Endothelial cell of umbilical vein (primary cell): ENCODE measurements around the gene PIGO. TPM values are rescaled to one million over a fixed set of nuclear protein-coding genes. Genes with fewer than 3 reads are reported as not detected.

Experiments used
- BruUV-seq: library from RNA; stranded (reverse); fragments of 400-500 nt; replicated peaks from 2 replicates; lab custom pipeline; 2021; lab: Mats Ljungman, UMichigan
- CTCF ChIA-PET: fragments of 300-600, 350-600 bp; sonication (Branson Sonifier 250); formaldehyde crosslinking; loops from one replicate; lab custom pipeline; 2021; ENCODE audit warnings: antibody characterized with exemption, inconsistent platforms; lab: Charles Lee
- POLR2A ChIA-PET: fragments of 300-600, 350-600 bp; sonication (Branson Sonifier 250); formaldehyde crosslinking; loops from one replicate; lab custom pipeline; 2021; ENCODE audit warnings: antibody characterized with exemption, inconsistent platforms; lab: Charles Lee
- DNase-seq: peaks from one replicate; pipeline ENCODE4 v3.0.0-alpha.2; 2011; ENCODE audit warnings: low read depth, low spot score
- FAIRE-seq: peaks from 2 replicates; lab custom pipeline; 2011; peaks lifted over from hg19 to GRCh38; lab: Jason Lieb, UNC
- H2AFZ ChIP-seq: 2 replicates; pipeline ENCODE4 v1.6.0; 2012; ENCODE audit warnings: low read depth, low read length, control low read depth, inconsistent platforms
- H3K27ac ChIP-seq: 2 replicates; pipeline ENCODE4 v1.5.1; 2011; ENCODE audit warnings: low read depth, mild to moderate bottlenecking, control low read depth, low read length, moderate library complexity; ENCODE audit not compliant: insufficient read depth
- H3K27me3 ChIP-seq, 2 experiments: 2 replicates each; pipeline versions ENCODE4 v1.6.0 to v1.6.1; 2011; ENCODE audit warnings: low read length in 2 of 2, mixed read lengths in 1 of 2; ENCODE audit not compliant: control insufficient read depth in 2 of 2, insufficient read depth in 2 of 2
- H3K36me3 ChIP-seq, 2 experiments: 2 replicates in 1 of 2; 3 replicates in 1 of 2; pipeline ENCODE4 v1.5.1; 2011; ENCODE audit warnings: low read length in 2 of 2, mild to moderate bottlenecking in 1 of 2, moderate library complexity in 1 of 2; ENCODE audit not compliant: control insufficient read depth in 2 of 2, insufficient read depth in 2 of 2; ENCODE audit errors: extremely low read depth in 1 of 2
- H3K4me1 ChIP-seq: 3 replicates; pipeline ENCODE4 v1.5.1; 2011; ENCODE audit warnings: mild to moderate bottlenecking, low read length; ENCODE audit not compliant: control insufficient read depth, insufficient read depth; ENCODE audit errors: extremely low read depth
- H3K4me2 ChIP-seq: 2 replicates; pipeline ENCODE4 v1.6.1; 2011; ENCODE audit warnings: low read length, control low read depth, mixed read lengths; ENCODE audit not compliant: insufficient read depth
- H3K4me3 ChIP-seq, 3 experiments: fragments of 200-600 bp in 1 of 3; sonication (generic), shearing (Covaris generic) in 1 of 3; replicated peaks in 1 of 3; 2 replicates each; pipeline ENCODE4 v1.5.1; 2011 to 2016; ENCODE audit warnings: control low read depth in 3 of 3, low read length in 3 of 3, mild to moderate bottlenecking in 2 of 3, inconsistent platforms in 1 of 3, low read depth in 1 of 3, moderate library complexity in 1 of 3; ENCODE audit not compliant: insufficient read depth in 1 of 3
- H3K79me2 ChIP-seq: 2 replicates; pipeline ENCODE4 v1.6.0; 2012; ENCODE audit warnings: low read length, inconsistent platforms; ENCODE audit not compliant: control insufficient read depth, insufficient read depth
- H3K9ac ChIP-seq: replicated peaks from 2 replicates; pipeline ENCODE3; 2011; ENCODE audit warnings: low read length, control low read depth; ENCODE audit not compliant: insufficient read depth; ENCODE audit errors: extremely low read depth
- H3K9me1 ChIP-seq: replicated peaks from 3 replicates; pipeline ENCODE4 v1.6.0; 2011; ENCODE audit warnings: mild to moderate bottlenecking, low read length; ENCODE audit not compliant: control insufficient read depth, insufficient read depth; ENCODE audit errors: extremely low read depth
- H3K9me3 ChIP-seq: replicated peaks from 2 replicates; pipeline ENCODE4 v1.5.1; 2012; ENCODE audit warnings: low read length, inconsistent platforms; ENCODE audit not compliant: control insufficient read depth, insufficient read depth
- H4K20me1 ChIP-seq: replicated peaks from 2 replicates; pipeline ENCODE3; 2011; ENCODE audit warnings: mild to moderate bottlenecking, low read length; ENCODE audit not compliant: control insufficient read depth, insufficient read depth; ENCODE audit errors: extremely low read depth
- EZH2 ChIP-seq: IDR thresholded peaks from 2 replicates; pipeline ENCODE4 v1.6.1; 2012; ENCODE audit warnings: borderline replicate concordance, low read depth, mild to moderate bottlenecking, moderate library complexity, low read length, inconsistent platforms; ENCODE audit not compliant: severe bottlenecking
- FOS ChIP-seq: IDR thresholded peaks from 2 replicates; pipeline ENCODE4 v1.6.1; 2011; ENCODE audit warnings: mild to moderate bottlenecking, low read length, moderate library complexity, borderline replicate concordance; ENCODE audit not compliant: insufficient read depth
- GATA2 ChIP-seq: IDR thresholded peaks from 2 replicates; pipeline ENCODE4 v1.7.0; 2011; ENCODE audit warnings: low read depth, mild to moderate bottlenecking, moderate library complexity, mixed read lengths, low read length; ENCODE audit not compliant: insufficient read length, insufficient read depth
- JUN ChIP-seq: IDR thresholded peaks from 2 replicates; pipeline ENCODE4 v1.6.1; 2011; ENCODE audit warnings: borderline replicate concordance, low read depth; ENCODE audit not compliant: insufficient read length, insufficient read depth
- MAX ChIP-seq: IDR thresholded peaks from 2 replicates; pipeline ENCODE4 v1.6.1; 2011; ENCODE audit not compliant: insufficient read depth, insufficient read length
- MYC ChIP-seq: IDR thresholded peaks from one replicate; pipeline ENCODE4 v1.6.1; 2011; ENCODE audit warnings: mild to moderate bottlenecking, low read depth, low read length
- POLR2A ChIP-seq: IDR thresholded peaks from 2 replicates; pipeline ENCODE4 v1.6.1; 2012; ENCODE audit warnings: low read depth, mild to moderate bottlenecking, control low read depth, low read length
- POLR2AphosphoS5 ChIP-seq: IDR thresholded peaks from 2 replicates; pipeline ENCODE4 v1.6.1; 2012; ENCODE audit warnings: low read depth, mild to moderate bottlenecking, control low read depth, low read length, moderate library complexity; ENCODE audit not compliant: insufficient read depth
- dilution Hi-C: fragments of 300-500 bp; cut with MboI; formaldehyde crosslinking; loops from one replicate; pipeline ENCODE4 v1.15.0; 2019; ENCODE audit warnings: low sequenced_read_pairs; ENCODE audit not compliant: extremely low pct_ligation_motif_present
- intact Hi-C: fragments of 100-400 bp; cut with micrococcal nuclease; formaldehyde crosslinking; loops from one replicate; pipeline ENCODE4 v1.10.0; 2022
- polyA plus RNA-seq, 4 experiments: library from polyadenylated mRNA; depleted of rRNA in 3 of 4; stranded (reverse) in 3 of 4; unstranded in 1 of 4; fragments of >200 nt; gene quantifications; 2 replicates each; pipeline versions ENCODE4 v1.2.1 to v1.2.3, GENCODE V29; 2011 to 2012; ENCODE audit warnings: missing spikeins in 1 of 4
- total RNA-seq: library from RNA; stranded (reverse); gene quantifications from 2 replicates; pipeline ENCODE4 v1.2.3, GENCODE V29; 2021
- TF ChIP-seq, protein P1 (sequence below), 2 donors: IDR thresholded peaks; 1 replicate in 1 of 2; 2 replicates in 1 of 2; pipeline ENCODE4 v1.5.1; 2011; ENCODE audit warnings: low read length in 2 of 2, mild to moderate bottlenecking in 2 of 2, moderate library complexity in 2 of 2, control low read depth in 1 of 2, inconsistent platforms in 1 of 2, low read depth in 1 of 2; ENCODE audit not compliant: insufficient read depth in 1 of 2; ENCODE audit errors: extremely low read depth in 1 of 2

Gene PIGO
- total and polyA plus RNA-seq, 2 donors (not counting 3 experiments of a cell fraction or from before 2014, with no cell fraction given) = 23.5 to 27.3 TPM

DNA sequence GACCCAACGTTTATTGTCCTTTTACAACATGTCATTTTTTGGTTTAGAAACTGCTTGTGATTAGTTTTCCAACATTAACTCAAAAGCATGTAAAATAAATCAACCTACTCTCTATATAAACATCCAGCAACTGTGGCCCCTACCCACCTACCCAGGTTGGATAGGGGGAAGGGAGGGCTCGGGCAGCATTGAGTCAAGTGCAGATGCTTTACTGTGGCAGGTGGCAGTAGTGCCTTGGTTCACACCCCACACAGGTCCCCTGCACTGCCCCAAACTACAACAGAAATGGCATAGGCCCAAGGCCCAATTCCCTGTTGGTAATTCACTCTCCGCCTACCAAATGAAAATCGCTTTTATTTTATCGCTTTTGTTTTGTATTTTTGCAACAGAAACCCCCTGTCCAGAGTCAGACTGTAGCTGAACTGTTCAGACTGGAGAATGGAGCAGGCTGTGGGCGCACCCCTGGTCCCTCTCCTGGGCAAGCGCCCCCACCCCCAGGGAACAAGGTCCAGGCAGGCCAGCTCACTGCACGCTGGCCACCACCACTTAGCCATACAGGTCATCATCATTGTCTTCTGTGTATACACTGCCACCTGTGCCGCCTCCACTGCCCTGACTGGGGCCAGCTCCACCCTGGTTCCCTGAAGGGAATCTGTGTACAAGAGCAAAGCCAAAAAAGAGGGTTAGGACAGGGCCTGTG is 39.7 kb downstream of the PIGO start:
- H3K4me1 ChIP-seq = no peaks in the 10 kb centered on the region
- H2AFZ ChIP-seq = no peak overlapping the region
- dilution Hi-C loops (no loop called here), intact Hi-C loops (no loop called here)
- H3K4me2 ChIP-seq = no peak overlapping the region
- H3K27ac ChIP-seq = no peak overlapping the region
- peaks cover 2% of the 10 kb centered on the region for H3K79me2 ChIP-seq
- H4K20me1 ChIP-seq = no peaks in the 10 kb centered on the region
- no peak for TF ChIP-seq MYC
- TF ChIP-seq EZH2 = no peak
- no peak for TF ChIP-seq MAX
- TF ChIP-seq POLR2AphosphoS5 = no peak
- TF ChIP-seq, protein P1, sequence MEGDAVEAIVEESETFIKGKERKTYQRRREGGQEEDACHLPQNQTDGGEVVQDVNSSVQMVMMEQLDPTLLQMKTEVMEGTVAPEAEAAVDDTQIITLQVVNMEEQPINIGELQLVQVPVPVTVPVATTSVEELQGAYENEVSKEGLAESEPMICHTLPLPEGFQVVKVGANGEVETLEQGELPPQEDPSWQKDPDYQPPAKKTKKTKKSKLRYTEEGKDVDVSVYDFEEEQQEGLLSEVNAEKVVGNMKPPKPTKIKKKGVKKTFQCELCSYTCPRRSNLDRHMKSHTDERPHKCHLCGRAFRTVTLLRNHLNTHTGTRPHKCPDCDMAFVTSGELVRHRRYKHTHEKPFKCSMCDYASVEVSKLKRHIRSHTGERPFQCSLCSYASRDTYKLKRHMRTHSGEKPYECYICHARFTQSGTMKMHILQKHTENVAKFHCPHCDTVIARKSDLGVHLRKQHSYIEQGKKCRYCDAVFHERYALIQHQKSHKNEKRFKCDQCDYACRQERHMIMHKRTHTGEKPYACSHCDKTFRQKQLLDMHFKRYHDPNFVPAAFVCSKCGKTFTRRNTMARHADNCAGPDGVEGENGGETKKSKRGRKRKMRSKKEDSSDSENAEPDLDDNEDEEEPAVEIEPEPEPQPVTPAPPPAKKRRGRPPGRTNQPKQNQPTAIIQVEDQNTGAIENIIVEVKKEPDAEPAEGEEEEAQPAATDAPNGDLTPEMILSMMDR (IDR thresholded peaks at IDR 0.05; ENCODE audit: extremely low read depth in 1 of 2, insufficient read depth in 1 of 2, low read depth in 1 of 2, low read length in 2 of 2) = no peak
- no peak for TF ChIP-seq JUN
- no peak for TF ChIP-seq FOS
- no peak for TF ChIP-seq GATA2
- no peak for TF ChIP-seq POLR2A
- FAIRE-seq (no peak), DNase-seq (no peak)
- H3K4me3 ChIP-seq = no peak overlapping the region
- no peaks in the 10 kb centered on the region for H3K9me3 ChIP-seq
- peaks cover 45 to 54% of the 10 kb centered on the region in 2 experiments for H3K36me3 ChIP-seq
- no peaks in the 10 kb centered on the region for H3K9me1 ChIP-seq
- CTCF ChIA-PET = interaction anchor here (1.9 kb wide), 1 partner anchor 157 kb away, joined by 4 read pairs; no protein-coding TSS in a partner anchor
- POLR2A ChIA-PET = no interaction called here
- no peak overlapping the region for H3K9ac ChIP-seq
- no peaks in the 10 kb centered on the region for H3K27me3 ChIP-seq
- BruUV-seq = TSS peak; percentile 57
